OCI-LY7 (cell line): ENCODE results near the gene R3HDM4. TPM values are rescaled to one million over a fixed set of nuclear protein-coding genes. Genes with fewer than 3 reads are reported as not detected.
A peak's percentile ranks its signal among the peaks of the same experiment; 100 is the strongest.

ENCODE experiments used
- BruUV-seq: library from RNA; stranded (reverse); fragments of 400-500 nt; replicated peaks from 2 replicates; lab custom pipeline; 2021; lab: Mats Ljungman, UMichigan
- CTCF ChIA-PET: fragments of 300-600 bp; sonication (Branson Sonifier 250); formaldehyde crosslinking; loops from one replicate; lab custom pipeline; 2022; ENCODE audit warnings: antibody characterized with exemption; ENCODE audit not compliant: unreplicated experiment; lab: Charles Lee
- POLR2A ChIA-PET: fragments of 300-600 bp; sonication (Branson Sonifier 250); formaldehyde crosslinking; loops from one replicate; lab custom pipeline; 2022; ENCODE audit warnings: antibody characterized with exemption; lab: Charles Lee
- DNase-seq: peaks from one replicate; pipeline ENCODE4 v3.0.0-alpha.2; 2015; ENCODE audit warnings: low spot score
- H2AFZ ChIP-seq: fragments of 200-600 bp; sonication (generic), shearing (Covaris generic); 2 replicates; pipeline ENCODE4 v1.6.1; 2014; ENCODE audit warnings: mild to moderate bottlenecking, antibody characterized with exemption, low read length, moderate library complexity
- H3K27ac ChIP-seq: fragments of 200-600 bp; sonication (generic); 2 replicates; pipeline ENCODE4 v1.5.1; 2014; ENCODE audit warnings: mixed run types, low read depth, mild to moderate bottlenecking, moderate library complexity, low read length, inconsistent platforms; ENCODE audit not compliant: poor library complexity, severe bottlenecking
- H3K36me3 ChIP-seq: fragments of 200-600 bp; sonication (generic); 2 replicates; pipeline ENCODE4 v1.6.1; 2014; ENCODE audit warnings: mild to moderate bottlenecking, antibody characterized with exemption, low read length, moderate library complexity, mixed read lengths; ENCODE audit not compliant: insufficient read depth
- H3K4me1 ChIP-seq: fragments of 200-600 bp; sonication (generic); 2 replicates; pipeline ENCODE4 v1.5.1; 2014; ENCODE audit warnings: mild to moderate bottlenecking, low read length; ENCODE audit not compliant: insufficient read depth, poor library complexity, severe bottlenecking
- H3K4me2 ChIP-seq: fragments of 200-600 bp; sonication (generic); 2 replicates; pipeline ENCODE4 v1.6.1; 2014; ENCODE audit warnings: mild to moderate bottlenecking, low read length
- H3K4me3 ChIP-seq: fragments of 200-600 bp; sonication (generic); 2 replicates; pipeline ENCODE4 v1.5.1; 2014; ENCODE audit warnings: mild to moderate bottlenecking, low read depth, low read length; ENCODE audit not compliant: poor library complexity, severe bottlenecking
- H3K79me2 ChIP-seq: fragments of 200-600 bp; sonication (generic); 2 replicates; pipeline ENCODE4 v1.6.1; 2016; ENCODE audit warnings: low read depth, mild to moderate bottlenecking, low read length, moderate library complexity, mixed read lengths; ENCODE audit not compliant: insufficient read depth
- H3K9me2 ChIP-seq: fragments of 200-600 bp; sonication (generic); 2 replicates; pipeline ENCODE4 v1.6.1; 2016; ENCODE audit warnings: mild to moderate bottlenecking, low read length, mixed read lengths; ENCODE audit not compliant: insufficient read depth
- H3K9me3 ChIP-seq: fragments of 200-600 bp; sonication (generic); 2 replicates; pipeline ENCODE4 v1.6.1; 2014; ENCODE audit warnings: mild to moderate bottlenecking, mixed run types, low read length, mixed read lengths
- H4K20me1 ChIP-seq: fragments of 200-600 bp; sonication (generic); 2 replicates; pipeline ENCODE4 v1.6.1; 2014; ENCODE audit warnings: mild to moderate bottlenecking, antibody characterized with exemption, low read length, moderate library complexity, mixed read lengths; ENCODE audit not compliant: insufficient read depth
- EZH2phosphoT487 ChIP-seq: fragments of 200-600 bp; sonication (generic); IDR thresholded peaks from 2 replicates; pipeline ENCODE4 v1.6.1; 2018; ENCODE audit warnings: low read depth, borderline replicate concordance, mild to moderate bottlenecking, mixed run types, antibody characterized with exemption, low read length, moderate library complexity, mixed read lengths
- intact Hi-C: fragments of 100-400 bp; cut with micrococcal nuclease; formaldehyde crosslinking; loops from one replicate; pipeline ENCODE4 v1.10.0; 2022; ENCODE audit not compliant: unreplicated experiment
- total RNA-seq, 2 experiments: library from RNA; depleted of rRNA in 1 of 2; stranded (reverse); fragments of >200 nt in 1 of 2; shearing (Covaris generic) in 1 of 2; gene quantifications; 2 replicates each; pipeline ENCODE4 v1.2.3, GENCODE V29; 2014 to 2022
- TF ChIP-seq, protein P1 (sequence below): fragments of 200-600 bp; sonication (generic); conservative IDR thresholded peaks from 2 replicates; pipeline ENCODE4 v1.5.1; 2014; ENCODE audit warnings: mild to moderate bottlenecking, antibody characterized with exemption, low read length, moderate library complexity, mixed read lengths

R3HDM4 gene
- total RNA-seq, 2 experiments from 2014 or later, result 43.5 to 64.9 TPM

DNA sequence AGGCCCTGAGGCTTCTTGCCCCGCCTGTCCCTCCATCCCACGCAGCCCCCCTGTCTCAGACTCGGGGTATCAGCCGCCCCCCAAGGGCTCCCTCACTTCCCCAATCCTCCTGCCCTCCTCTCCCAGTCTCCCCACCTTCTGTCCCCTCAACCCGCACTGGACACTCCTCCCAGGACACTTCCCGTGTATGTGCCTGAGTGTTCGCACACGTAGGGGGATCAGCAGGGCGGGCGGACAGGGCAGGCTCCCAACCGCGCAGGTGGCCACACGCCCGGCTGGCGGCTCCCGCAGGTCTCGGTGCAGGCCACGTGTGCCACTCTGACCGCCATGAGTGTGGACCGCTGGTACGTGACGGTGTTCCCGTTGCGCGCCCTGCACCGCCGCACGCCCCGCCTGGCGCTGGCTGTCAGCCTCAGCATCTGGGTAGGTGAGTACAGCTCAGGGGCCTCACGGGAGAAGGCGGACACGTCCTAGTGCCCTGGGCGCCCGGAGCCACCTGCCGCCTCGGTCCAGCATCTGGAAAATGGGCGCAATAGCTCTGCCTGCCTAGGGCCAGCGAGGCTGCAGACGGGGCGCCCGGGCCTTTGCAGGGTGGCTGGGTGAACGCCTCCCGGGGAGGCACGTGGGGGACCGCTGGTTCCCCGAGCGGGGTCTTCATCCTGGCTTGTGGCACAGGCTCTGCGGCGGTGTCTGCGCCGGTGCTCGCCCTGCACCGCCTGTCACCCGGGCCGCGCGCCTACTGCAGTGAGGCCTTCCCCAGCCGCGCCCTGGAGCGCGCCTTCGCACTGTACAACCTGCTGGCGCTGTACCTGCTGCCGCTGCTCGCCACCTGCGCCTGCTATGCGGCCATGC, 6.4 kb upstream of the R3HDM4 start:
- BruUV-seq, result no TSS peak
- Histone ChIP-seq H3K79me2 (no peaks in the 10 kb centered on the region), H3K36me3 (no peaks in the 10 kb centered on the region), H2AFZ (no peak overlapping the region), H3K9me2 (no peaks in the 10 kb centered on the region), H3K9me3 (no peaks in the 10 kb centered on the region), H3K4me3 (no peak overlapping the region), H4K20me1 (no peaks in the 10 kb centered on the region), H3K4me1 (peaks cover 14% of the 10 kb centered on the region), H3K4me2 (no peak overlapping the region), H3K27ac (no peak overlapping the region)
- intact Hi-C loops, result no loop called here
- CTCF ChIA-PET, result interaction anchor here (0.5 kb wide), 1 partner anchor 10 kb away, joined by 6 read pairs; no protein-coding TSS in a partner anchor
- DNase-seq, result no peak
- POLR2A ChIA-PET, result no interaction called here
- peak; percentile 32; the same call in 1 of the 2 replicates for TF ChIP-seq EZH2phosphoT487
- TF ChIP-seq, protein P1, sequence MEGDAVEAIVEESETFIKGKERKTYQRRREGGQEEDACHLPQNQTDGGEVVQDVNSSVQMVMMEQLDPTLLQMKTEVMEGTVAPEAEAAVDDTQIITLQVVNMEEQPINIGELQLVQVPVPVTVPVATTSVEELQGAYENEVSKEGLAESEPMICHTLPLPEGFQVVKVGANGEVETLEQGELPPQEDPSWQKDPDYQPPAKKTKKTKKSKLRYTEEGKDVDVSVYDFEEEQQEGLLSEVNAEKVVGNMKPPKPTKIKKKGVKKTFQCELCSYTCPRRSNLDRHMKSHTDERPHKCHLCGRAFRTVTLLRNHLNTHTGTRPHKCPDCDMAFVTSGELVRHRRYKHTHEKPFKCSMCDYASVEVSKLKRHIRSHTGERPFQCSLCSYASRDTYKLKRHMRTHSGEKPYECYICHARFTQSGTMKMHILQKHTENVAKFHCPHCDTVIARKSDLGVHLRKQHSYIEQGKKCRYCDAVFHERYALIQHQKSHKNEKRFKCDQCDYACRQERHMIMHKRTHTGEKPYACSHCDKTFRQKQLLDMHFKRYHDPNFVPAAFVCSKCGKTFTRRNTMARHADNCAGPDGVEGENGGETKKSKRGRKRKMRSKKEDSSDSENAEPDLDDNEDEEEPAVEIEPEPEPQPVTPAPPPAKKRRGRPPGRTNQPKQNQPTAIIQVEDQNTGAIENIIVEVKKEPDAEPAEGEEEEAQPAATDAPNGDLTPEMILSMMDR, result no peak

DNA sequence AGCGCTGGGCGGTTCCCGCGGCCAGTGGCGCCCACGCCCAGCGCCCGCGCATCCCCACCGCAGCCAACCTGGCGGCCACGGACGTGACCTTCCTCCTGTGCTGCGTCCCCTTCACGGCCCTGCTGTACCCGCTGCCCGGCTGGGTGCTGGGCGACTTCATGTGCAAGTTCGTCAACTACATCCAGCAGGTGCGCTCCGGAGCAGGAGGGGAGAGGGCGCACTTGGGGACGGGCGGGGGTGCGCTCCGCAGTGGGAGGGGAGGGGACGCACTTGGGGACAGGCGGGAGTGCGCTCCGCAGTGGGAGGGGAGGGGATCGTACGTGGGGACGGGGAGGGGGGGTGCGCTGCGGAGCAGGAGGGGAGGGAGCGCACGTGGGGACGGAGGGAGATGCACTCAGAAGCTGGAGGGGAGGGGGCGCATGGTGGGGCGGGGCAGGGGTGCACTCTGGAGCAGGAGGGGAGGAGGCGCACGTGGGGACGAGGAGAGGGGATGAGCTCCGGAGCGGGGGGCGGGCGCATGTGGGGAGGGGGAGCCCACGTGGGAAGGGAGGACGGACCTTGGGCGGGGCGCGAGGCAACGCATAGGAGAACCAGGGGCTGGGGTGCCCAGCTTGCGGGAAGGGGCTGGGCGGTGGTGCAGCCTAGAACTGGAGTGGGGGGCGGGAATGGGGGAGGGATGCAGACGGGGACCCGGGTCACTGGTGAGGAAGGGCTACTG, 5.6 kb upstream of the R3HDM4 start:
- DNase-seq, result no peak
- no TSS peak for BruUV-seq
- H3K36me3 ChIP-seq, result no peaks in the 10 kb centered on the region
- POLR2A ChIA-PET, result no interaction called here
- no peaks in the 10 kb centered on the region for H3K9me3 ChIP-seq
- CTCF ChIA-PET, result interaction anchor here (0.5 kb wide), 1 partner anchor 9 kb away, joined by 6 read pairs; no protein-coding TSS in a partner anchor
- TF ChIP-seq EZH2phosphoT487, result no peak
- TF ChIP-seq, protein P1, result no peak
- peaks cover 11% of the 10 kb centered on the region for H3K4me1 ChIP-seq
- no peaks in the 10 kb centered on the region for H3K9me2 ChIP-seq
- no peak overlapping the region for H3K4me3 ChIP-seq
- no peak overlapping the region for H2AFZ ChIP-seq
- no peaks in the 10 kb centered on the region for H4K20me1 ChIP-seq
- H3K79me2 ChIP-seq, result no peaks in the 10 kb centered on the region
- H3K27ac ChIP-seq, result no peak overlapping the region
- H3K4me2 ChIP-seq, result no peak overlapping the region
- intact Hi-C loops, result no loop called here
